ENCODE measurements around the gene FLT1.

DNA sequence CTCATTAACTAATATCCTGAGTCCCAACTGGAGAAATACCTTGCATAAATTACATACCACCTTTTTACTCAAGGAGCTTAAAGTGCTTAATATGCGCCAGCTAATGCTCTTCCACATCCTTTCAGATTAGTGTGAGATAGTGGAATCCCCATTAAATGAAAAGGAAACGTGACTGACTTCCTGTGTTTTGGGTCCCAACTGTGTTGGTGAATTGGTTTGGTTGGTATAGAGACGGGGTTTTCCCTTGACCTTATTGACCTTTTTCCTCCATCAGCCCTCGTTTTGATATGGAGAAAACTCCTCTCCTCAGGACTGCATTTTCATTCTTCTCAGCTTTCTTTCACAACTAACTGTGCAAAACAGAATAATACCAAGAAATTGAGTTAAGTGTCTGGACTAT lies 193.1 kb downstream of the FLT1 start:
- TF ChIP-seq, protein P1, sequence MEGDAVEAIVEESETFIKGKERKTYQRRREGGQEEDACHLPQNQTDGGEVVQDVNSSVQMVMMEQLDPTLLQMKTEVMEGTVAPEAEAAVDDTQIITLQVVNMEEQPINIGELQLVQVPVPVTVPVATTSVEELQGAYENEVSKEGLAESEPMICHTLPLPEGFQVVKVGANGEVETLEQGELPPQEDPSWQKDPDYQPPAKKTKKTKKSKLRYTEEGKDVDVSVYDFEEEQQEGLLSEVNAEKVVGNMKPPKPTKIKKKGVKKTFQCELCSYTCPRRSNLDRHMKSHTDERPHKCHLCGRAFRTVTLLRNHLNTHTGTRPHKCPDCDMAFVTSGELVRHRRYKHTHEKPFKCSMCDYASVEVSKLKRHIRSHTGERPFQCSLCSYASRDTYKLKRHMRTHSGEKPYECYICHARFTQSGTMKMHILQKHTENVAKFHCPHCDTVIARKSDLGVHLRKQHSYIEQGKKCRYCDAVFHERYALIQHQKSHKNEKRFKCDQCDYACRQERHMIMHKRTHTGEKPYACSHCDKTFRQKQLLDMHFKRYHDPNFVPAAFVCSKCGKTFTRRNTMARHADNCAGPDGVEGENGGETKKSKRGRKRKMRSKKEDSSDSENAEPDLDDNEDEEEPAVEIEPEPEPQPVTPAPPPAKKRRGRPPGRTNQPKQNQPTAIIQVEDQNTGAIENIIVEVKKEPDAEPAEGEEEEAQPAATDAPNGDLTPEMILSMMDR (IDR thresholded peaks at IDR 0.05), result no peak
- TF ChIP-seq POLR2A (IDR thresholded peaks at IDR 0.05), result no peak
